Measurements from ENCODE around the gene ABI1. TPM values are rescaled to one million over a fixed set of nuclear protein-coding genes. Genes with fewer than 3 reads are reported as not detected.

ABI1 gene
- total and polyA plus RNA-seq, 2 of the 4 experiments (the other 2 are of a cell fraction) = 49.6 to 71.3 TPM

GRCh38 chr10:26837139-26837538, 23.6 kb downstream of the ABI1 start:
- no peak overlapping the region for H3K27ac ChIP-seq (ENCODE audit: insufficient read depth, low read length)
- H3K9ac ChIP-seq (ENCODE audit: low read depth, low read length) = no peak overlapping the region
- H2BK15ac ChIP-seq (ENCODE audit: low read depth, low read length) = no peak overlapping the region; the same call in 2 of the 3 replicates
- H3K4ac ChIP-seq (ENCODE audit: low read depth, low read length) = no peak overlapping the region
- ChIA-PET CTCF (no interaction called here), POLR2A (ENCODE audit: unreplicated experiment) (interaction anchor here (0.7 kb wide), 1 partner anchor 55 kb away, joined by 5 read pairs; no protein-coding TSS in a partner anchor)
- H3K36me3 ChIP-seq (ENCODE audit: control insufficient read depth, insufficient read depth, low read length) = no peaks in the 10 kb centered on the region
- no peak overlapping the region for H3K23ac ChIP-seq (ENCODE audit: low read depth, low read length)
- no peaks in the 10 kb centered on the region for H3K27me3 ChIP-seq (ENCODE audit: control insufficient read depth, insufficient read depth, low read length)
- H3K9me1 ChIP-seq (ENCODE audit: insufficient read depth, low read length) = peaks cover 14% of the 10 kb centered on the region; the same call in 1 of the 2 replicates
- no peak overlapping the region for H3K4me3 ChIP-seq (ENCODE audit: insufficient read depth, low read depth, low read length)
- H3K56ac ChIP-seq (ENCODE audit: extremely low read depth, insufficient read depth, low read length) = no peak overlapping the region
- intact Hi-C loops (cut with micrococcal nuclease) = loop anchor here (2.0 kb wide), 1 partner anchor 18 kb away; no protein-coding TSS in a partner anchor
- H2BK20ac ChIP-seq (ENCODE audit: low read depth, low read length) = no peak overlapping the region
- peak overlapping the region; percentile 43; the same call in 1 of the 2 replicates for H2AK5ac ChIP-seq (ENCODE audit: low read depth, low read length)
- H4K5ac ChIP-seq (ENCODE audit: low read depth, low read length) = no peak overlapping the region
- H3K14ac ChIP-seq (replicated peaks; ENCODE audit: low read depth, low read length) = no peak overlapping the region
- H2BK5ac ChIP-seq (ENCODE audit: low read depth, low read length, poor library complexity, severe bottlenecking) = no peak overlapping the region
- no peak for TF ChIP-seq RAD21 (IDR thresholded peaks at IDR 0.05; ENCODE audit: low read length)
- TF ChIP-seq MAFK (IDR thresholded peaks at IDR 0.05; ENCODE audit: low read depth, low read length) = no peak
- no peak for TF ChIP-seq BHLHE40 (IDR thresholded peaks at IDR 0.05; ENCODE audit: low read depth, low read length)
- TF ChIP-seq NFE2L2 (IDR thresholded peaks at IDR 0.05; ENCODE audit: low read depth, low read length) = no peak
- no peak for TF ChIP-seq SMC3 (IDR thresholded peaks at IDR 0.05; ENCODE audit: low read depth, low read length)
- no peak for TF ChIP-seq CEBPB (IDR thresholded peaks at IDR 0.05; ENCODE audit: low read depth, low read length)
- no peak for TF ChIP-seq RFX5 (IDR thresholded peaks at IDR 0.05; ENCODE audit: low read depth, low read length)
- TF ChIP-seq USF2 (IDR thresholded peaks at IDR 0.05; ENCODE audit: low read depth, low read length) = no peak
- TF ChIP-seq CHD1 (IDR thresholded peaks at IDR 0.05; ENCODE audit: low read depth, low read length) = no peak
- TF ChIP-seq MAZ (IDR thresholded peaks at IDR 0.05; ENCODE audit: borderline replicate concordance, low read depth, low read length) = no peak
- TF ChIP-seq RCOR1 (IDR thresholded peaks at IDR 0.05; ENCODE audit: insufficient replicate concordance, low read length) = no peak
- TF ChIP-seq MXI1 (IDR thresholded peaks at IDR 0.05; ENCODE audit: borderline replicate concordance, low read depth, low read length) = no peak
- no peak for TF ChIP-seq ELK1 (IDR thresholded peaks at IDR 0.05; ENCODE audit: borderline replicate concordance, low read depth, low read length)
- TF ChIP-seq FOS (IDR thresholded peaks at IDR 0.05; ENCODE audit: low read depth, low read length) = no peak
- no peak for TF ChIP-seq POLR2A (IDR thresholded peaks at IDR 0.05; ENCODE audit: low read depth, low read length)
- no peak for TF ChIP-seq CTCF (conservative IDR thresholded peaks at IDR 0.05; ENCODE audit: low read depth, low read length)
- no TSS peak for BruUV-seq (replicated peaks)
- no peak overlapping the region for H4K91ac ChIP-seq (ENCODE audit: insufficient read depth, low read depth, low read length)
- H3K18ac ChIP-seq (ENCODE audit: low read depth, low read length) = no peak overlapping the region
- in situ Hi-C loops (cut with MboI; ENCODE audit: low sequenced_read_pairs) = no loop called here
- no CpG with 5 or more reads among the region's 2 CpGs for WGBS, 2 experiments (ENCODE audit: extremely low coverage in 2 of 2, insufficient read length in 1 of 2)
- H4K20me1 ChIP-seq (ENCODE audit: insufficient read depth, low read length) = peaks cover 68% of the 10 kb centered on the region
- no peaks in the 10 kb centered on the region for H3K9me3 ChIP-seq (ENCODE audit: control insufficient read depth, insufficient read depth, low read length)
- ATAC-seq (ENCODE audit: low read depth) = no peak
- H3K4me1 ChIP-seq (ENCODE audit: control insufficient read depth, insufficient read depth, low read length) = peaks cover 5% of the 10 kb centered on the region
- no peak overlapping the region for H2AK9ac ChIP-seq (replicated peaks; ENCODE audit: low read depth, low read length, poor library complexity)
- H2AFZ ChIP-seq (replicated peaks; ENCODE audit: low read length, poor library complexity) = no peak overlapping the region
- no peak overlapping the region for H2BK120ac ChIP-seq (ENCODE audit: low read depth, low read length)
- no peak overlapping the region for H3K4me2 ChIP-seq (ENCODE audit: low read depth, low read length)
- H4K8ac ChIP-seq (ENCODE audit: low read depth in 2 of 2, low read length in 2 of 2) = no peak overlapping the region
- dilution Hi-C loops (cut with HindIII; ENCODE audit: low sequenced_read_pairs, unreplicated experiment) = no loop called here
- no peak for DNase-seq
- peaks cover 29 to 60% of the 10 kb centered on the region in 2 experiments for H3K79me1 ChIP-seq (ENCODE audit: low read depth in 1 of 2, low read length in 2 of 2)
